GM10248 (cell line): ENCODE measurements around the gene ADNP.

Experiments
- CTCF ChIA-PET: fragments of 300-600 bp; sonication (Branson Sonifier 250); formaldehyde crosslinking; extraction: SDS; loops from one replicate; lab custom pipeline; 2021; ENCODE audit warnings: antibody characterized with exemption; lab: Yijun Ruan, JAX
- POLR2A ChIA-PET: fragments of 350-650 bp; sonication (Branson Sonifier 250); formaldehyde crosslinking; extraction: SDS; loops from one replicate; lab custom pipeline; 2020; ENCODE audit warnings: antibody characterized with exemption; lab: Yijun Ruan, JAX
- DNase-seq: peaks from one replicate; pipeline ENCODE4 v3.0.0; 2012; ENCODE audit errors: extremely low spot score
- TF ChIP-seq, protein P1 (sequence below): IDR thresholded peaks from 2 replicates; pipeline ENCODE4 v1.5.1; 2012; ENCODE audit warnings: mild to moderate bottlenecking, low read depth; ENCODE audit errors: extremely low read depth, missing control alignments, control extremely low read depth

Gene ADNP

GRCh38 chr20:50933589-50933988 is 2.4 kb upstream of the ADNP start:
- CTCF ChIA-PET = interaction anchor here (1.1 to 13.0 kb wide), 4 partner anchors 12 to 142 kb away, joined by 3 to 220 read pairs (median 4); partner anchors contain the start of gene BCAS4
- TF ChIP-seq, protein P1, sequence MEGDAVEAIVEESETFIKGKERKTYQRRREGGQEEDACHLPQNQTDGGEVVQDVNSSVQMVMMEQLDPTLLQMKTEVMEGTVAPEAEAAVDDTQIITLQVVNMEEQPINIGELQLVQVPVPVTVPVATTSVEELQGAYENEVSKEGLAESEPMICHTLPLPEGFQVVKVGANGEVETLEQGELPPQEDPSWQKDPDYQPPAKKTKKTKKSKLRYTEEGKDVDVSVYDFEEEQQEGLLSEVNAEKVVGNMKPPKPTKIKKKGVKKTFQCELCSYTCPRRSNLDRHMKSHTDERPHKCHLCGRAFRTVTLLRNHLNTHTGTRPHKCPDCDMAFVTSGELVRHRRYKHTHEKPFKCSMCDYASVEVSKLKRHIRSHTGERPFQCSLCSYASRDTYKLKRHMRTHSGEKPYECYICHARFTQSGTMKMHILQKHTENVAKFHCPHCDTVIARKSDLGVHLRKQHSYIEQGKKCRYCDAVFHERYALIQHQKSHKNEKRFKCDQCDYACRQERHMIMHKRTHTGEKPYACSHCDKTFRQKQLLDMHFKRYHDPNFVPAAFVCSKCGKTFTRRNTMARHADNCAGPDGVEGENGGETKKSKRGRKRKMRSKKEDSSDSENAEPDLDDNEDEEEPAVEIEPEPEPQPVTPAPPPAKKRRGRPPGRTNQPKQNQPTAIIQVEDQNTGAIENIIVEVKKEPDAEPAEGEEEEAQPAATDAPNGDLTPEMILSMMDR = no peak
- POLR2A ChIA-PET = no interaction called here
- DNase-seq = no peak

GRCh38 chr20:50932691-50933280 is 1.5 kb upstream of the ADNP start:
- no peak for DNase-seq
- TF ChIP-seq, protein P1 = no peak
- POLR2A ChIA-PET = interaction anchor here (4.2 kb wide), 1 partner anchor 26 kb away, joined by 27 read pairs; the partner anchor contains the start of genes DPM1 and MOCS3
- CTCF ChIA-PET = interaction anchor here (1.5 to 13.0 kb wide), 6 partner anchors 7 to 141 kb away, joined by 4 to 220 read pairs (median 36); partner anchors contain the start of gene BCAS4

- TF ChIP-seq, protein P1 = no peak
- ChIA-PET CTCF (interaction anchor here (1.0 to 13.0 kb wide), 17 partner anchors 8 to 140 kb away, joined by 3 to 220 read pairs (median 4); partner anchors contain the start of genes BCAS4, DPM1 and MOCS3), POLR2A (interaction anchor here (1.0 to 4.2 kb wide), 3 partner anchors 15 to 137 kb away, joined by 5 to 27 read pairs (median 9); partner anchors contain the start of genes BCAS4, DPM1 and MOCS3)
- DNase-seq = no peak
Observed at GRCh38 chr20:50932016-50932485, 814 bp upstream of the ADNP start.

- ChIA-PET POLR2A (interaction anchor here (0.5 to 4.2 kb wide), 10 partner anchors 10 to 968 kb away, joined by 3 to 27 read pairs (median 5); partner anchors contain the start of genes BCAS4, DPM1 and MOCS3), CTCF (interaction anchor here (0.9 to 13.0 kb wide), 21 partner anchors 9 to 158 kb away, joined by 3 to 220 read pairs (median 4); partner anchors contain the start of genes BCAS4, DPM1 and MOCS3)
- DNase-seq = peak; percentile 67
- TF ChIP-seq, protein P1 = no peak
Observed at GRCh38 chr20:50930976-50931305, 296 bp downstream of the ADNP start.

DNA sequence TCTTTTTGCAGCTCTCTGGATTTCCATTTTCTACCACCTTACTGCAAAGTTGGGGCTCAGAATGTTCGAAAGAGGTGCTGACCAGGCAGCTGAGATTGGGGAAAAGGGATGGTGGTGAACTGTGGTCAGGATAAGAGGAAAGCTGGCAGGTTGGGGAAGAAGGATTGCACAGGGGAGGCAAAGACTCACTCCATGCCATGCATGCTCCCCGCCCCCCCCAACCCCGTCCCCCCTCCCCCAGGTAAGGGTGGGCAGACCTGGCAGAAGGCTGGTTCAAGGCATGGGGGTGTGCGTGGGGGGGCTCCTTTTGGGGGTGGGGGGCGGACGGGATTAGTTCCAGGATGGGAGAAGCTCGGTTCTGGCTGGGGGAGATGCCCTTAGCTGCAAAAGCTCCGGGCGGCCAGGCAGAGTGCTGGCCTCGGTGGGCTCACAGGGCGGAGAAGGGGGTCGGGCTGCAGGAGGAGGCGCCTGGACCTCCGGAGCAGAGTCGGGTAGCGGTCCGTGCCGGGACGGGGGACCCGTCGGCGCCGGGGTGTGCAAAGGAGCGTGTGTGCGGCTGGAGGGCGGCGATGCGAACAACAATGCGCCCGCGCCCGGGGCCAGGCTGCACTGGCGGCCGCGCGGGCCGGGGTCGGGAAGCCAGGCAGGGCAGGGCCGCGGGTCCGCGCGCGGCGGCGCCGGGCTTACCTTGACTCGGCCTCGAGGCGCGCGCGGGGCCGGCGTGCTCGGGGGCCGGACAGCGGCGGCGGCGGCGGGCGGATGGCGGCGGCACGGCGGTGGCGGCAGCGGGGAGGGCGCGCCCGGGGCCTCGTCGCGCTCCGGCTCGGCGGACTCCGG is 880 bp downstream of the ADNP start:
- TF ChIP-seq, protein P1 = no peak
- ChIA-PET POLR2A (interaction anchor here (0.6 to 4.2 kb wide), 6 partner anchors 9 to 967 kb away, joined by 5 to 27 read pairs (median 7); partner anchors contain the start of genes BCAS4, DPM1 and MOCS3), CTCF (interaction anchor here (0.6 to 13.0 kb wide), 32 partner anchors 10 to 157 kb away, joined by 3 to 220 read pairs (median 7); partner anchors contain the start of genes BCAS4, DPM1 and MOCS3)
- no peak for DNase-seq
